ENCODE data around the gene CDH4. TPM values are rescaled to one million over a fixed set of nuclear protein-coding genes. Genes with fewer than 3 reads are reported as not detected.
"Not testable (repeated sequence)": the region's sequence is repeated elsewhere in the genome, so short reads cannot be mapped to it uniquely, and the experiment has no call there.

The CDH4 gene
- total RNA-seq, 1 experiment from 2014 or later = 5.3 TPM

DNA sequence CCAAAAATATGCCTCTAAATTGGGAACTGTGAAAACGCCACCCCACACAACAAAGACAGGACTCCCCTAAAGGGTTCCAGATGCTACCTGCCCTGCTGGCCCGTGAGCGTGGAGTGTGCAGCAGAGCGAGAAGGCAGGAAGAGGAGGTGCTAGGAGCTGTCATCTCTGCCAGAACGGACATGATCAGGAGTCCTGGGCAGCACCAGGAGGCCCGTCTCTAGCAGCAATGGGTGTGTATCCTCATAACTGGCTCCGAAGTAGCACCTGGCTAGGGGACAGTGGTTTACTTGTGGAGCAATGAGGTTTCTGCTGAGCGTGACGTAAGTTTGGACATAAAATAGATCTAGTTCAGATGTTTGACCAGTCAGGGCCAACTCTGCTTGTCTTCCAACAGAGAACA, 226.0 kb downstream of the CDH4 start (continued):
- TF ChIP-seq, protein P1, sequence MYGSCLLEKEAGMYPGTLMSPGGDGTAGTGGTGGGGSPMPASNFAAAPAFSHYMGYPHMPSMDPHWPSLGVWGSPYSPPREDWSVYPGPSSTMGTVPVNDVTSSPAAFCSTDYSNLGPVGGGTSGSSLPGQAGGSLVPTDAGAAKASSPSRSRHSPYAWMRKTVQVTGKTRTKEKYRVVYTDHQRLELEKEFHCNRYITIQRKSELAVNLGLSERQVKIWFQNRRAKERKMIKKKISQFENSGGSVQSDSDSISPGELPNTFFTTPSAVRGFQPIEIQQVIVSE (CRISPR knock-in tag; IDR thresholded peaks at IDR 0.05; ENCODE audit: borderline replicate concordance) = no peak
- TF ChIP-seq, protein P2, sequence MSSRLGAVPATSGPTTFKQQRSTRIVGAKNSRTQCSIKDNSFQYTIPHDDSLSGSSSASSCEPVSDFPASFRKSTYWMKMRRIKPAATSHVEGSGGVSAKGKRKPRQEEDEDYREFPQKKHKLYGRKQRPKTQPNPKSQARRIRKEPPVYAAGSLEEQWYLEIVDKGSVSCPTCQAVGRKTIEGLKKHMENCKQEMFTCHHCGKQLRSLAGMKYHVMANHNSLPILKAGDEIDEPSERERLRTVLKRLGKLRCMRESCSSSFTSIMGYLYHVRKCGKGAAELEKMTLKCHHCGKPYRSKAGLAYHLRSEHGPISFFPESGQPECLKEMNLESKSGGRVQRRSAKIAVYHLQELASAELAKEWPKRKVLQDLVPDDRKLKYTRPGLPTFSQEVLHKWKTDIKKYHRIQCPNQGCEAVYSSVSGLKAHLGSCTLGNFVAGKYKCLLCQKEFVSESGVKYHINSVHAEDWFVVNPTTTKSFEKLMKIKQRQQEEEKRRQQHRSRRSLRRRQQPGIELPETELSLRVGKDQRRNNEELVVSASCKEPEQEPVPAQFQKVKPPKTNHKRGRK (CRISPR knock-in tag; IDR thresholded peaks at IDR 0.05; ENCODE audit: borderline replicate concordance) = no peak
- TF ChIP-seq RORB (CRISPR knock-in tag; IDR thresholded peaks at IDR 0.05) (no peak), ZNF232 (CRISPR knock-in tag; IDR thresholded peaks at IDR 0.05) (no peak), CREB1 (CRISPR knock-in tag; IDR thresholded peaks at IDR 0.05) (no peak), ZSCAN18 (CRISPR knock-in tag; IDR thresholded peaks at IDR 0.05) (no peak), GABPB1 (CRISPR knock-in tag; IDR thresholded peaks at IDR 0.05) (no peak)
- TF ChIP-seq, protein P3, sequence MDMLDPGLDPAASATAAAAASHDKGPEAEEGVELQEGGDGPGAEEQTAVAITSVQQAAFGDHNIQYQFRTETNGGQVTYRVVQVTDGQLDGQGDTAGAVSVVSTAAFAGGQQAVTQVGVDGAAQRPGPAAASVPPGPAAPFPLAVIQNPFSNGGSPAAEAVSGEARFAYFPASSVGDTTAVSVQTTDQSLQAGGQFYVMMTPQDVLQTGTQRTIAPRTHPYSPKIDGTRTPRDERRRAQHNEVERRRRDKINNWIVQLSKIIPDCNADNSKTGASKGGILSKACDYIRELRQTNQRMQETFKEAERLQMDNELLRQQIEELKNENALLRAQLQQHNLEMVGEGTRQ (CRISPR knock-in tag; IDR thresholded peaks at IDR 0.05) = no peak

- CTCF ChIA-PET = no interaction called here
- no peak for ATAC-seq
- peaks cover 10% of the 10 kb centered on the region for H3K36me3 Mint-ChIP-seq
- no peak for DNase-seq (ENCODE audit: low spot score)
- H3K4me3 Mint-ChIP-seq = no peak overlapping the region
- peaks cover 27% of the 10 kb centered on the region for H3K27me3 Mint-ChIP-seq (ENCODE audit: low read depth)
- POLR2A ChIA-PET = no interaction called here
- H3K4me1 Mint-ChIP-seq = peaks cover 21% of the 10 kb centered on the region
- H3K9me3 Mint-ChIP-seq = peaks cover 10% of the 10 kb centered on the region
- H3K27ac Mint-ChIP-seq = no peak overlapping the region
- no peak for TF ChIP-seq GABPB1 (CRISPR knock-in tag; IDR thresholded peaks at IDR 0.05)
- TF ChIP-seq, protein P4, sequence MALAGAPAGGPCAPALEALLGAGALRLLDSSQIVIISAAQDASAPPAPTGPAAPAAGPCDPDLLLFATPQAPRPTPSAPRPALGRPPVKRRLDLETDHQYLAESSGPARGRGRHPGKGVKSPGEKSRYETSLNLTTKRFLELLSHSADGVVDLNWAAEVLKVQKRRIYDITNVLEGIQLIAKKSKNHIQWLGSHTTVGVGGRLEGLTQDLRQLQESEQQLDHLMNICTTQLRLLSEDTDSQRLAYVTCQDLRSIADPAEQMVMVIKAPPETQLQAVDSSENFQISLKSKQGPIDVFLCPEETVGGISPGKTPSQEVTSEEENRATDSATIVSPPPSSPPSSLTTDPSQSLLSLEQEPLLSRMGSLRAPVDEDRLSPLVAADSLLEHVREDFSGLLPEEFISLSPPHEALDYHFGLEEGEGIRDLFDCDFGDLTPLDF (CRISPR knock-in tag; IDR thresholded peaks at IDR 0.05) = no peak
- TF ChIP-seq NFATC4 (CRISPR knock-in tag; IDR thresholded peaks at IDR 0.05) = no peak
- TF ChIP-seq JAZF1 (CRISPR knock-in tag; IDR thresholded peaks at IDR 0.05) = no peak
- TF ChIP-seq, protein P5, sequence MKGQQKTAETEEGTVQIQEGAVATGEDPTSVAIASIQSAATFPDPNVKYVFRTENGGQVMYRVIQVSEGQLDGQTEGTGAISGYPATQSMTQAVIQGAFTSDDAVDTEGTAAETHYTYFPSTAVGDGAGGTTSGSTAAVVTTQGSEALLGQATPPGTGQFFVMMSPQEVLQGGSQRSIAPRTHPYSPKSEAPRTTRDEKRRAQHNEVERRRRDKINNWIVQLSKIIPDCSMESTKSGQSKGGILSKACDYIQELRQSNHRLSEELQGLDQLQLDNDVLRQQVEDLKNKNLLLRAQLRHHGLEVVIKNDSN (CRISPR knock-in tag; IDR thresholded peaks at IDR 0.05) = no peak
- TF ChIP-seq MYBL2 (CRISPR knock-in tag; IDR thresholded peaks at IDR 0.05) = no peak
Observed at GRCh38 chr20:61478611-61479305, 226.7 kb downstream of the CDH4 start.

GRCh38 chr20:61479433-61479832, 227.4 kb downstream of the CDH4 start:
- H3K4me3 Mint-ChIP-seq; DNase-seq (ENCODE audit: low spot score); CTCF ChIA-PET; POLR2A ChIA-PET; H3K27ac Mint-ChIP-seq; ATAC-seq: not testable (repeated sequence)
- Mint-ChIP-seq H3K9me3 (peaks cover 10% of the 10 kb centered on the region), H3K4me1 (peaks cover 20% of the 10 kb centered on the region), H3K36me3 (peaks cover 10% of the 10 kb centered on the region), H3K27me3 (ENCODE audit: low read depth) (peaks cover 33% of the 10 kb centered on the region)
